Endothelial cell (in vitro differentiated cells): ENCODE results near the gene PHTF2. TPM values are rescaled to one million over a fixed set of nuclear protein-coding genes. Genes with fewer than 3 reads are reported as not detected.

Source experiments
- DNase-seq: peaks from one replicate; pipeline ENCODE4 v3.0.0; 2021; ENCODE audit warnings: low spot score
- H3K27ac Mint-ChIP-seq: one replicate; pipeline ENCODE4 v1.8.0; 2021; ENCODE audit warnings: mixed read lengths, inconsistent platforms; ENCODE audit not compliant: unreplicated experiment
- H3K27me3 Mint-ChIP-seq: one replicate; pipeline ENCODE4 v1.8.0; 2021; ENCODE audit warnings: mild to moderate bottlenecking, moderate library complexity, mixed read lengths, inconsistent platforms; ENCODE audit not compliant: unreplicated experiment
- H3K36me3 Mint-ChIP-seq: one replicate; pipeline ENCODE4 v1.8.0; 2021; ENCODE audit warnings: mild to moderate bottlenecking, low read depth, mixed read lengths, inconsistent platforms; ENCODE audit not compliant: unreplicated experiment
- H3K4me1 Mint-ChIP-seq: one replicate; pipeline ENCODE4 v1.8.0; 2021; ENCODE audit warnings: mild to moderate bottlenecking, mixed read lengths, inconsistent platforms; ENCODE audit not compliant: unreplicated experiment
- H3K4me3 Mint-ChIP-seq: one replicate; pipeline ENCODE4 v1.8.0; 2021; ENCODE audit warnings: mild to moderate bottlenecking, mixed read lengths, inconsistent platforms; ENCODE audit not compliant: unreplicated experiment
- H3K9me3 Mint-ChIP-seq: one replicate; pipeline ENCODE4 v1.8.0; 2021; ENCODE audit warnings: mixed read lengths, inconsistent platforms; ENCODE audit not compliant: unreplicated experiment
- CTCF ChIP-seq: fragments of 200-600 bp; sonication (generic); IDR thresholded peaks from one replicate; pipeline ENCODE4 v1.5.0; 2021; ENCODE audit warnings: antibody characterized with exemption; ENCODE audit not compliant: unreplicated experiment
- total RNA-seq: library from RNA; stranded (reverse); fragmentation: NEBNext Ultra II Directional; extraction: Animal tissue kit (Norgen Biotek cat#: 25700); gene quantifications from one replicate; pipeline ENCODE4 v1.2.1, GENCODE V29; 2021; ENCODE audit not compliant: unreplicated experiment

The PHTF2 gene
- total RNA-seq, 1 donor from 2014 or later: 10.3 TPM

- Mint-ChIP-seq H3K27ac (no peak overlapping the region), H3K4me3 (no peak overlapping the region), H3K36me3 (no peaks in the 10 kb centered on the region), H3K27me3 (peaks cover 1% of the 10 kb centered on the region), H3K9me3 (no peaks in the 10 kb centered on the region), H3K4me1 (peaks cover 15% of the 10 kb centered on the region)
- DNase-seq: no peak
- no peak for TF ChIP-seq CTCF
These were observed 4.2 kb downstream of the PHTF2 start for GRCh38 chr7:77802557-77803405.

- TF ChIP-seq CTCF: no peak
- no peaks in the 10 kb centered on the region for H3K36me3 Mint-ChIP-seq
- no peaks in the 10 kb centered on the region for H3K9me3 Mint-ChIP-seq
- H3K27me3 Mint-ChIP-seq: no peaks in the 10 kb centered on the region
- no peak overlapping the region for H3K4me3 Mint-ChIP-seq
- no peak for DNase-seq
- no peak overlapping the region for H3K27ac Mint-ChIP-seq
- no peaks in the 10 kb centered on the region for H3K4me1 Mint-ChIP-seq
These were observed 7.9 kb downstream of the PHTF2 start for GRCh38 chr7:77806425-77806824.

DNA sequence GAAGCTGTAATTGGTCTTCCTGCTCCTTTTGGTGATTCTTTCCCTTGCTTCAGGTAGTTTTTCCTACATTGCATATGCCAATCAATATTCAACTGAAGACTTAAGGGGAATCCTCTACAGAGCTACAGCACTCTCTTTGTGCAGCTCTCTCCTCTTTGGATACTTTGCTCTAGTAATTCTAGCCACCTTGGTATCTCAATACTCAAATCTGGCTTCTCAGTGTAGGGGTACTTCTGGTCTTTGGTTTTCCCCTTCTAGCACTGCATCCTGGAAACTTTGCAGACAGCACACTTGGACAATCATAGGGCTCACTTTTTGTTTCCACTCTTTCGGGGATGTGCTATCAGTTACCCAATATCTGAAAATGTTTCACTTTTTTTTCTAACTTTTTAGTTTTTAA lies 9.9 kb downstream of the PHTF2 start:
- no peak for DNase-seq
- Mint-ChIP-seq H3K9me3 (no peaks in the 10 kb centered on the region), H3K36me3 (no peaks in the 10 kb centered on the region), H3K4me3 (no peak overlapping the region), H3K27ac (no peak overlapping the region), H3K27me3 (peaks cover 1% of the 10 kb centered on the region), H3K4me1 (no peaks in the 10 kb centered on the region)
- TF ChIP-seq CTCF: no peak

GRCh38 chr7:77811516-77812289 lies 13.1 kb downstream of the PHTF2 start:
- peaks cover 3% of the 10 kb centered on the region for H3K36me3 Mint-ChIP-seq
- TF ChIP-seq CTCF: no peak
- peaks cover 2% of the 10 kb centered on the region for H3K27me3 Mint-ChIP-seq
- no peaks in the 10 kb centered on the region for H3K4me1 Mint-ChIP-seq
- H3K4me3 Mint-ChIP-seq: no peak overlapping the region
- no peak overlapping the region for H3K27ac Mint-ChIP-seq
- DNase-seq: no peak
- no peaks in the 10 kb centered on the region for H3K9me3 Mint-ChIP-seq

DNA sequence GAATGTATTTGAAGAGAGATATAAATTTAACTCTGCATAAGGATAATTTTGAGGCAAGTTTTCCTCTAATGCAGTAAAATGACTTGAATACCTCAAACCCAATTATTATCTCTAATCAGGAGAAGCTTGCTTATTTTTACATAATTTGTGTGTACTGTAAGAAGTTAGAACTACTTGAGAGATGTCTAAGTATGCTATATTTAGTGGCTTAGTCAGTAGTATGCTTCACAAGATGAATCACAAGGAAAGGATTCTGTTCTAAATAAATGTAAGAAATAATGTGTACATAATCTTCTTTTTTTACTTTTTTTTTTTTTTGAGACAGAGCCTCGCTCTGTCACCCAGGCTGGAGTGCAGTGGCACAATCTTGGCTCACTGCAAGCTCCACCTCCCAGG lies 13.7 kb downstream of the PHTF2 start:
- Mint-ChIP-seq H3K9me3 (no peaks in the 10 kb centered on the region), H3K27ac (no peak overlapping the region), H3K4me3 (no peak overlapping the region), H3K36me3 (peaks cover 8% of the 10 kb centered on the region), H3K27me3 (peaks cover 2% of the 10 kb centered on the region), H3K4me1 (no peaks in the 10 kb centered on the region)
- TF ChIP-seq CTCF: no peak
- DNase-seq: no peak
